ENCODE data around the gene PRDM8. TPM values are rescaled to one million over a fixed set of nuclear protein-coding genes. Genes with fewer than 3 reads are reported as not detected.

Gene PRDM8
- total RNA-seq, 1 experiment from 2014 or later = 0.26 TPM

- ChIA-PET POLR2A (ENCODE audit: unreplicated experiment) (no interaction called here), CTCF (no interaction called here)
- intact Hi-C loops (cut with micrococcal nuclease; ENCODE audit: unreplicated experiment) = no loop called here
- Histone ChIP-seq H3K36me3 (ENCODE audit: low read depth) (no peaks in the 10 kb centered on the region), H4K20me1 (ENCODE audit: insufficient read depth) (no peaks in the 10 kb centered on the region), H2AFZ (no peak overlapping the region), H3K9me2 (ENCODE audit: insufficient read depth) (no peaks in the 10 kb centered on the region), H3K4me2 (no peak overlapping the region), H3F3A (ENCODE audit: insufficient read depth, low read depth) (no peaks in the 10 kb centered on the region), H3K4me3 (no peak overlapping the region), H3K79me2 (ENCODE audit: low read depth) (no peaks in the 10 kb centered on the region), H3K4me1 (replicated peaks; ENCODE audit: insufficient read depth) (no peaks in the 10 kb centered on the region), H3K9me3 (ENCODE audit: insufficient read depth, low read depth) (no peaks in the 10 kb centered on the region), H3K27ac (no peak overlapping the region), H3K27me3 (ENCODE audit: insufficient read depth, low read depth) (no peaks in the 10 kb centered on the region)
- TF ChIP-seq CTCF (conservative IDR thresholded peaks at IDR 0.05) = no peak
- TF ChIP-seq EZH2 (IDR thresholded peaks at IDR 0.05; ENCODE audit: low read depth) = no peak
- no TSS peak for BruUV-seq (replicated peaks)
- no peak for DNase-seq
Observed at GRCh38 chr4:80207664-80208063, 10.4 kb downstream of the PRDM8 start.

- no peaks in the 10 kb centered on the region for H3F3A ChIP-seq (ENCODE audit: insufficient read depth, low read depth)
- H3K27me3 ChIP-seq (ENCODE audit: insufficient read depth, low read depth) = no peaks in the 10 kb centered on the region
- CTCF ChIA-PET = no interaction called here
- no peak overlapping the region for H3K27ac ChIP-seq
- intact Hi-C loops (cut with micrococcal nuclease; ENCODE audit: unreplicated experiment) = no loop called here
- no peaks in the 10 kb centered on the region for H3K9me3 ChIP-seq (ENCODE audit: insufficient read depth, low read depth)
- H3K9me2 ChIP-seq (ENCODE audit: insufficient read depth) = no peaks in the 10 kb centered on the region
- no peak overlapping the region for H2AFZ ChIP-seq
- BruUV-seq (replicated peaks) = no TSS peak
- no peaks in the 10 kb centered on the region for H3K4me1 ChIP-seq (replicated peaks; ENCODE audit: insufficient read depth)
- no peak overlapping the region for H3K4me2 ChIP-seq
- no peak for TF ChIP-seq CTCF (conservative IDR thresholded peaks at IDR 0.05)
- no peak for TF ChIP-seq EZH2 (IDR thresholded peaks at IDR 0.05; ENCODE audit: low read depth)
- POLR2A ChIA-PET (ENCODE audit: unreplicated experiment) = no interaction called here
- no peaks in the 10 kb centered on the region for H4K20me1 ChIP-seq (ENCODE audit: insufficient read depth)
- H3K36me3 ChIP-seq (ENCODE audit: low read depth) = no peaks in the 10 kb centered on the region
- no peaks in the 10 kb centered on the region for H3K79me2 ChIP-seq (ENCODE audit: low read depth)
- no peak for DNase-seq
- no peak overlapping the region for H3K4me3 ChIP-seq
Observed at GRCh38 chr4:80208610-80209339, 11.5 kb downstream of the PRDM8 start.

- Histone ChIP-seq H3K27me3 (ENCODE audit: insufficient read depth, low read depth) (no peaks in the 10 kb centered on the region), H3K36me3 (ENCODE audit: low read depth) (no peaks in the 10 kb centered on the region), H3K79me2 (ENCODE audit: low read depth) (no peaks in the 10 kb centered on the region), H4K20me1 (ENCODE audit: insufficient read depth) (no peaks in the 10 kb centered on the region), H3K4me1 (replicated peaks; ENCODE audit: insufficient read depth) (no peaks in the 10 kb centered on the region), H3K9me3 (ENCODE audit: insufficient read depth, low read depth) (no peaks in the 10 kb centered on the region), H3K4me2 (no peak overlapping the region), H3F3A (ENCODE audit: insufficient read depth, low read depth) (no peaks in the 10 kb centered on the region), H3K4me3 (no peak overlapping the region), H3K27ac (no peak overlapping the region), H3K9me2 (ENCODE audit: insufficient read depth) (no peaks in the 10 kb centered on the region), H2AFZ (no peak overlapping the region)
- DNase-seq = no peak
- ChIA-PET CTCF (no interaction called here), POLR2A (ENCODE audit: unreplicated experiment) (no interaction called here)
- no TSS peak for BruUV-seq (replicated peaks)
- intact Hi-C loops (cut with micrococcal nuclease; ENCODE audit: unreplicated experiment) = no loop called here
- TF ChIP-seq EZH2 (IDR thresholded peaks at IDR 0.05; ENCODE audit: low read depth) = no peak
- no peak for TF ChIP-seq CTCF (conservative IDR thresholded peaks at IDR 0.05)
Observed at GRCh38 chr4:80209340-80209701, 12.0 kb downstream of the PRDM8 start.
